B cell (primary cell): ENCODE data around the gene SCN7A. TPM values are rescaled to one million over a fixed set of nuclear protein-coding genes. Genes with fewer than 3 reads are reported as not detected.

ENCODE experiments used
- ATAC-seq: fragments of 200-7000 bp; cut with Tn5 transposase; one replicate; pipeline ENCODE4 v1.10.0; 2021; ENCODE audit warnings: low read depth, mild to moderate bottlenecking, moderate number of reproducible peaks, moderate library complexity
- CTCF ChIA-PET: fragments of 350-600 bp; sonication (Branson Sonifier 250); formaldehyde crosslinking; loops from one replicate; lab custom pipeline; 2021; ENCODE audit warnings: antibody characterized with exemption, inconsistent platforms; lab: Charles Lee
- POLR2A ChIA-PET: fragments of 350-600 bp; sonication (Branson Sonifier 250); formaldehyde crosslinking; loops from one replicate; lab custom pipeline; 2021; ENCODE audit warnings: antibody characterized with exemption; lab: Charles Lee
- DNase-seq: peaks from one replicate; pipeline ENCODE4 v3.0.0; 2013
- H2AFZ ChIP-seq: 2 replicates; pipeline ENCODE4 v1.6.1; 2012; ENCODE audit warnings: mild to moderate bottlenecking, low read depth, low read length; ENCODE audit not compliant: insufficient read depth, poor library complexity, severe bottlenecking
- H3K27ac ChIP-seq, 2 donors: 1 replicate in 1 of 2; 2 replicates in 1 of 2; pipeline ENCODE4 v1.5.1; 2012 to 2013; ENCODE audit warnings: low read length in 2 of 2, mild to moderate bottlenecking in 2 of 2, moderate library complexity in 1 of 2
- H3K27me3 ChIP-seq, 4 experiments: fragments of 200-600 bp in 1 of 4; sonication (generic) in 1 of 4; replicated peaks in 1 of 4; 1 replicate in 2 of 4; 2 replicates in 2 of 4; pipeline versions ENCODE4 v1.6.1 to v1.7.0; 2013 to 2016; ENCODE audit warnings: low read length in 3 of 4, mild to moderate bottlenecking in 2 of 4, mixed read lengths in 1 of 4, moderate library complexity in 1 of 4; ENCODE audit not compliant: insufficient read depth in 4 of 4, control insufficient read depth in 3 of 4; ENCODE audit errors: control extremely low read depth in 1 of 4
- H3K36me3 ChIP-seq, 2 experiments: replicated peaks in 1 of 2; 1 replicate in 1 of 2; 2 replicates in 1 of 2; pipeline versions ENCODE4 v1.6.1 to v1.7.1; 2013; ENCODE audit warnings: low read length in 1 of 2; ENCODE audit not compliant: insufficient read depth in 2 of 2, control insufficient read depth in 1 of 2; ENCODE audit errors: control extremely low read depth in 1 of 2, extremely low read depth in 1 of 2
- H3K4me1 ChIP-seq, 2 donors: fragments of 200-600 bp in 1 of 2; sonication (generic) in 1 of 2; 1 replicate in 1 of 2; 2 replicates in 1 of 2; pipeline versions ENCODE4 v1.5.1 to v1.6.1; 2013 to 2017; ENCODE audit warnings: low read length in 2 of 2; ENCODE audit not compliant: control insufficient read depth in 2 of 2, insufficient read depth in 2 of 2
- H3K4me2 ChIP-seq: replicated peaks from 2 replicates; pipeline ENCODE3; 2012; ENCODE audit warnings: mild to moderate bottlenecking, low read depth, low read length; ENCODE audit not compliant: poor library complexity, severe bottlenecking
- H3K4me3 ChIP-seq, 5 experiments: fragments of 200-600 bp in 1 of 5; sonication (generic) in 1 of 5; 1 replicate in 3 of 5; 2 replicates in 2 of 5; pipeline versions ENCODE4 v1.5.1 to v1.7.0; 2011 to 2016; ENCODE audit warnings: low read length in 4 of 5, mild to moderate bottlenecking in 4 of 5, low read depth in 2 of 5, control low read depth in 1 of 5, moderate library complexity in 1 of 5; ENCODE audit not compliant: insufficient read depth in 1 of 5; ENCODE audit errors: control extremely low read depth in 1 of 5, extremely low read depth in 1 of 5
- H3K79me2 ChIP-seq: fragments of 200-600 bp; sonication (generic); one replicate; pipeline ENCODE4 v1.6.0; 2016; ENCODE audit warnings: low read length; ENCODE audit not compliant: control insufficient read depth, insufficient read depth
- H3K9ac ChIP-seq: fragments of 200-600 bp; sonication (generic); 2 replicates; pipeline ENCODE4 v1.6.1; 2017; ENCODE audit warnings: mild to moderate bottlenecking, low read length, moderate library complexity
- H3K9me3 ChIP-seq, 3 donors: one replicate each; pipeline versions ENCODE4 v1.6.1 to v1.7.1; 2013; ENCODE audit warnings: low read length in 2 of 3; ENCODE audit not compliant: control insufficient read depth in 2 of 3, insufficient read depth in 1 of 3; ENCODE audit errors: control extremely low read depth in 1 of 3
- H4K20me1 ChIP-seq: 2 replicates; pipeline ENCODE4 v1.6.0; 2012; ENCODE audit warnings: mild to moderate bottlenecking, low read length; ENCODE audit not compliant: insufficient read depth, control insufficient read depth, poor library complexity, severe bottlenecking
- H3K27ac Mint-ChIP-seq: one replicate; pipeline ENCODE4 v1.8.0; 2021; ENCODE audit warnings: mixed read lengths
- H3K27me3 Mint-ChIP-seq: one replicate; pipeline ENCODE4 v1.8.0; 2021; ENCODE audit warnings: mixed read lengths
- H3K4me1 Mint-ChIP-seq: one replicate; pipeline ENCODE4 v1.8.0; 2021; ENCODE audit warnings: mixed read lengths
- H3K4me3 Mint-ChIP-seq: one replicate; pipeline ENCODE4 v1.8.0; 2021; ENCODE audit warnings: mixed read lengths
- H3K9me3 Mint-ChIP-seq: one replicate; pipeline ENCODE4 v1.8.0; 2022; ENCODE audit warnings: mixed read lengths; ENCODE audit not compliant: insufficient read depth
- EZH2 ChIP-seq: IDR thresholded peaks from 2 replicates; pipeline ENCODE4 v1.6.1; 2012; ENCODE audit warnings: borderline replicate concordance, low read depth, mild to moderate bottlenecking, moderate library complexity, low read length; ENCODE audit not compliant: insufficient read depth, poor library complexity, severe bottlenecking
- WGBS: methylation state at CpG from one replicate; pipeline ENCODE4 v1.1.5; 2013; ENCODE audit warnings: missing lambda C conversion rate; ENCODE audit not compliant: insufficient coverage; 5-methylcytosine and 5-hydroxymethylcytosine counted together
- intact Hi-C: fragments of 100-400 bp; cut with micrococcal nuclease; formaldehyde crosslinking; loops from one replicate; pipeline ENCODE4 v1.10.0; 2022
- polyA plus RNA-seq: library from polyadenylated mRNA; depleted of rRNA; stranded (reverse); fragments of >200 nt; gene quantifications from 2 replicates; pipeline ENCODE4 v1.2.3, GENCODE V29; 2012
- total RNA-seq, 2 donors: library from RNA; stranded (reverse); fragments of 120-200 nt in 1 of 2; gene quantifications; 1 replicate in 1 of 2; 2 replicates in 1 of 2; pipeline versions ENCODE4 v1.2.3 to v1.2.4, GENCODE V29; 2013 to 2022
- TF ChIP-seq, protein P1 (sequence below): fragments of 200-600 bp; IDR thresholded peaks from one replicate; pipeline ENCODE4 v1.8.0; 2022; ENCODE audit warnings: antibody characterized with exemption, mild to moderate bottlenecking

SCN7A gene
- total and polyA plus RNA-seq, 2 donors (not counting 1 experiment from before 2014, with no cell fraction given): not detected

DNA sequence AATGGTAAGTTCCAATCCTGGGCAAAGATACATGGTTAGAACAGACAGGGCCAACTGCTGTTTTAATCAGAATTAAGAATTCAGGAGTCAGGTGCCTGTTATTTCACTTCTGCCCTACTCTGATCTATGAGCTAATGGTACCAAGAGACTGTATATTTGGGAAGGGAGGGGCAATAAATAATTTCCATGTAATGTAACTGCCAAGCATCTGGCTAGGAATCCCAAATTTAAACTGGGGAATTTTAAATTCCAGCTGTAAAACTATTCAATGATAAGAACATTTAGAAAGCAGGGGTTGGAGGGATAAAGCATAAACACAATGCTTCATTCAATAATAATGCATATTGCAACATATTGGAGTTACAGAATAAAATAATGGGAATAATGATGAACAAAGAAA lies 49.7 kb downstream of the SCN7A start:
- Mint-ChIP-seq H3K27ac (no peak overlapping the region), H3K4me3 (no peak overlapping the region), H3K27me3 (no peaks in the 10 kb centered on the region), H3K4me1 (no peaks in the 10 kb centered on the region), H3K9me3 (peaks cover 4% of the 10 kb centered on the region)
- intact Hi-C loops: no loop called here
- H3K4me3 ChIP-seq: no peak overlapping the region
- H2AFZ ChIP-seq: no peak overlapping the region
- no peaks in the 10 kb centered on the region for H3K9me3 ChIP-seq
- ATAC-seq (no peak), DNase-seq (no peak)
- CTCF ChIA-PET: no interaction called here
- no peak for TF ChIP-seq EZH2
- TF ChIP-seq, protein P1, sequence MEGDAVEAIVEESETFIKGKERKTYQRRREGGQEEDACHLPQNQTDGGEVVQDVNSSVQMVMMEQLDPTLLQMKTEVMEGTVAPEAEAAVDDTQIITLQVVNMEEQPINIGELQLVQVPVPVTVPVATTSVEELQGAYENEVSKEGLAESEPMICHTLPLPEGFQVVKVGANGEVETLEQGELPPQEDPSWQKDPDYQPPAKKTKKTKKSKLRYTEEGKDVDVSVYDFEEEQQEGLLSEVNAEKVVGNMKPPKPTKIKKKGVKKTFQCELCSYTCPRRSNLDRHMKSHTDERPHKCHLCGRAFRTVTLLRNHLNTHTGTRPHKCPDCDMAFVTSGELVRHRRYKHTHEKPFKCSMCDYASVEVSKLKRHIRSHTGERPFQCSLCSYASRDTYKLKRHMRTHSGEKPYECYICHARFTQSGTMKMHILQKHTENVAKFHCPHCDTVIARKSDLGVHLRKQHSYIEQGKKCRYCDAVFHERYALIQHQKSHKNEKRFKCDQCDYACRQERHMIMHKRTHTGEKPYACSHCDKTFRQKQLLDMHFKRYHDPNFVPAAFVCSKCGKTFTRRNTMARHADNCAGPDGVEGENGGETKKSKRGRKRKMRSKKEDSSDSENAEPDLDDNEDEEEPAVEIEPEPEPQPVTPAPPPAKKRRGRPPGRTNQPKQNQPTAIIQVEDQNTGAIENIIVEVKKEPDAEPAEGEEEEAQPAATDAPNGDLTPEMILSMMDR: no peak
- H3K27ac ChIP-seq: no peak overlapping the region
- no peaks in the 10 kb centered on the region for H3K36me3 ChIP-seq
- H3K4me1 ChIP-seq: no peaks in the 10 kb centered on the region
- H3K79me2 ChIP-seq: no peaks in the 10 kb centered on the region
- no peak overlapping the region for H3K9ac ChIP-seq
- no peaks in the 10 kb centered on the region for H3K27me3 ChIP-seq
- POLR2A ChIA-PET: no interaction called here
- H4K20me1 ChIP-seq: no peaks in the 10 kb centered on the region
- H3K4me2 ChIP-seq: no peak overlapping the region

GRCh38 chr2:166440313-166440712 lies 53.7 kb downstream of the SCN7A start:
- no peak overlapping the region for H3K4me2 ChIP-seq
- no peaks in the 10 kb centered on the region for H3K36me3 ChIP-seq
- POLR2A ChIA-PET: no interaction called here
- no peaks in the 10 kb centered on the region for H3K4me1 Mint-ChIP-seq
- H2AFZ ChIP-seq: no peak overlapping the region
- CTCF ChIA-PET: no interaction called here
- ATAC-seq: no peak
- no peak overlapping the region for H3K27ac ChIP-seq
- H4K20me1 ChIP-seq: no peaks in the 10 kb centered on the region
- TF ChIP-seq, protein P1: no peak
- TF ChIP-seq EZH2: no peak
- no peaks in the 10 kb centered on the region for H3K4me1 ChIP-seq
- no peaks in the 10 kb centered on the region for H3K27me3 ChIP-seq
- H3K9me3 ChIP-seq: peaks cover 0 to 7% (median 0%) of the 10 kb centered on the region in 3 donors
- no peak overlapping the region for H3K4me3 Mint-ChIP-seq
- no peak for DNase-seq
- no CpG with 5 or more reads among the region's 3 CpGs for WGBS
- H3K4me3 ChIP-seq: no peak overlapping the region
- peaks cover 2% of the 10 kb centered on the region for H3K9me3 Mint-ChIP-seq
- H3K79me2 ChIP-seq: no peaks in the 10 kb centered on the region
- no peak overlapping the region for H3K27ac Mint-ChIP-seq
- no peak overlapping the region for H3K9ac ChIP-seq
- no peaks in the 10 kb centered on the region for H3K27me3 Mint-ChIP-seq
- intact Hi-C loops: no loop called here
